ENCODE measurements around the gene MAN1A2.
"Not testable (repeated sequence)": the region's sequence is repeated elsewhere in the genome, so short reads cannot be mapped to it uniquely, and the experiment has no call there.

DNA sequence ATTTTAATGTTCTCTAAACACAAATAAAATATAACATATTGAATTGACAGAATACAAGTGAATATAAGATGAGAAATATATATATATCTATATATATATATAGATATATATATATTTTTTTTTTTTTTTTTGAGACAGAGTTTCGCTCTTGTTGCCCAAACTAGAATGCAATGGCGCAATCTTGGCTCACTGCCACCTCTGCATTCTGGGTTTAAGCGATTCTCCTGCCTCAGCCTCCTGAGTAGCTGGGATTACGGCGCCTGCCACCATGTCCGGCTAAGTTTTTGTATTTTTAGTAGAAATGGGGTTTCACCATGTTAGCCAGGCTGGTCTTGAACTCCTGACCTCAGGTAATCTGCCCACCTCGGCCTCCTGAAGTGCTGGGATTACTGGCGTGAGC is 91.2 kb downstream of the MAN1A2 start:
- TF ChIP-seq, protein P1, sequence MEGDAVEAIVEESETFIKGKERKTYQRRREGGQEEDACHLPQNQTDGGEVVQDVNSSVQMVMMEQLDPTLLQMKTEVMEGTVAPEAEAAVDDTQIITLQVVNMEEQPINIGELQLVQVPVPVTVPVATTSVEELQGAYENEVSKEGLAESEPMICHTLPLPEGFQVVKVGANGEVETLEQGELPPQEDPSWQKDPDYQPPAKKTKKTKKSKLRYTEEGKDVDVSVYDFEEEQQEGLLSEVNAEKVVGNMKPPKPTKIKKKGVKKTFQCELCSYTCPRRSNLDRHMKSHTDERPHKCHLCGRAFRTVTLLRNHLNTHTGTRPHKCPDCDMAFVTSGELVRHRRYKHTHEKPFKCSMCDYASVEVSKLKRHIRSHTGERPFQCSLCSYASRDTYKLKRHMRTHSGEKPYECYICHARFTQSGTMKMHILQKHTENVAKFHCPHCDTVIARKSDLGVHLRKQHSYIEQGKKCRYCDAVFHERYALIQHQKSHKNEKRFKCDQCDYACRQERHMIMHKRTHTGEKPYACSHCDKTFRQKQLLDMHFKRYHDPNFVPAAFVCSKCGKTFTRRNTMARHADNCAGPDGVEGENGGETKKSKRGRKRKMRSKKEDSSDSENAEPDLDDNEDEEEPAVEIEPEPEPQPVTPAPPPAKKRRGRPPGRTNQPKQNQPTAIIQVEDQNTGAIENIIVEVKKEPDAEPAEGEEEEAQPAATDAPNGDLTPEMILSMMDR (IDR thresholded peaks at IDR 0.05), result not testable (repeated sequence)
- not testable (repeated sequence) for TF ChIP-seq POLR2A (IDR thresholded peaks at IDR 0.05)

All from vagina (tissue), 2 donors.